ENCODE results near the gene EHBP1L1. TPM values are rescaled to one million over a fixed set of nuclear protein-coding genes. Genes with fewer than 3 reads are reported as not detected.

EHBP1L1 gene
- total and polyA plus RNA-seq, 2 of the 13 experiments (the other 11 are each of a cell fraction or from before 2014, with no cell fraction given): 8.3 to 10.6 TPM

DNA sequence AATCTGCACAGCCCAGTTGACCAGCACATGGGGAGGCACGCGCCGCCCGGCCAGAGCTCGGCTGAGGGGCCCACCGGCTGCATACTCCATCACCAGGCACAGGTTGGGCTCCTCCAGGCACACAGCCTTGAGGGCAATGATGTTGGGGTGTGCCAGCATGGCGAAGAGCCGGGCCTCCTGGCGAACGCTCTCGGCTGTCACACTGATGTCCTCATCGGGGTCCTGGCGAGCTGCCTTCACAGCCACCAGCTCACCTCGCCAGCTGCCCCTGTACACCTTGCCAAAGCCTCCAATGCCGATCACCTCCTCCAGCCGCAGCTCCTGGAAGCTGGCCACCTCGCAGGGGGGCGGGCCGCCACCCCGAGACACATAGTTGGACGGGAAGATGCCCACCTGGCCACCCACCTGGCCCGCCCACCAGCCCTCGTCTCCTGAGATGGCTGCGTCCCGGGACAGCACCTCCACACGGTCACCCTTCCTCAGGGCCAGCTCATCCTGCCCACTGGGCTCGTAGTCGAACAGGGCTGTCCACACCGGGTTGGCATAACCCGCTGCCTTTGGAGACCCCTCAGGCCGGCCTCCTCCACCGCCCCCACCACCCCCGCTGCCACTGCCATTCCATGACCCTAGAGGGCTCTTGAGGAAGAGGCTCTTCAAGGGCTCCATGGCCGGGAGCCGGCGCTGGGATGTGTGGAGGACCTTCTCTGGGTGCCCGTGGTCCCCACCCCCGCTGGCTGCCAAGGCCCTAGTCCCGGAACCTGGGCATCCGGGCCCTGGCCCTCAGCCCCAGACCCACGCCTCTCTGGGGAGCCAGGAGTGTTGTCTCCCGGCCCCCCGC lies 37.5 kb downstream of the EHBP1L1 start (continued):
- TF ChIP-seq, protein P1, sequence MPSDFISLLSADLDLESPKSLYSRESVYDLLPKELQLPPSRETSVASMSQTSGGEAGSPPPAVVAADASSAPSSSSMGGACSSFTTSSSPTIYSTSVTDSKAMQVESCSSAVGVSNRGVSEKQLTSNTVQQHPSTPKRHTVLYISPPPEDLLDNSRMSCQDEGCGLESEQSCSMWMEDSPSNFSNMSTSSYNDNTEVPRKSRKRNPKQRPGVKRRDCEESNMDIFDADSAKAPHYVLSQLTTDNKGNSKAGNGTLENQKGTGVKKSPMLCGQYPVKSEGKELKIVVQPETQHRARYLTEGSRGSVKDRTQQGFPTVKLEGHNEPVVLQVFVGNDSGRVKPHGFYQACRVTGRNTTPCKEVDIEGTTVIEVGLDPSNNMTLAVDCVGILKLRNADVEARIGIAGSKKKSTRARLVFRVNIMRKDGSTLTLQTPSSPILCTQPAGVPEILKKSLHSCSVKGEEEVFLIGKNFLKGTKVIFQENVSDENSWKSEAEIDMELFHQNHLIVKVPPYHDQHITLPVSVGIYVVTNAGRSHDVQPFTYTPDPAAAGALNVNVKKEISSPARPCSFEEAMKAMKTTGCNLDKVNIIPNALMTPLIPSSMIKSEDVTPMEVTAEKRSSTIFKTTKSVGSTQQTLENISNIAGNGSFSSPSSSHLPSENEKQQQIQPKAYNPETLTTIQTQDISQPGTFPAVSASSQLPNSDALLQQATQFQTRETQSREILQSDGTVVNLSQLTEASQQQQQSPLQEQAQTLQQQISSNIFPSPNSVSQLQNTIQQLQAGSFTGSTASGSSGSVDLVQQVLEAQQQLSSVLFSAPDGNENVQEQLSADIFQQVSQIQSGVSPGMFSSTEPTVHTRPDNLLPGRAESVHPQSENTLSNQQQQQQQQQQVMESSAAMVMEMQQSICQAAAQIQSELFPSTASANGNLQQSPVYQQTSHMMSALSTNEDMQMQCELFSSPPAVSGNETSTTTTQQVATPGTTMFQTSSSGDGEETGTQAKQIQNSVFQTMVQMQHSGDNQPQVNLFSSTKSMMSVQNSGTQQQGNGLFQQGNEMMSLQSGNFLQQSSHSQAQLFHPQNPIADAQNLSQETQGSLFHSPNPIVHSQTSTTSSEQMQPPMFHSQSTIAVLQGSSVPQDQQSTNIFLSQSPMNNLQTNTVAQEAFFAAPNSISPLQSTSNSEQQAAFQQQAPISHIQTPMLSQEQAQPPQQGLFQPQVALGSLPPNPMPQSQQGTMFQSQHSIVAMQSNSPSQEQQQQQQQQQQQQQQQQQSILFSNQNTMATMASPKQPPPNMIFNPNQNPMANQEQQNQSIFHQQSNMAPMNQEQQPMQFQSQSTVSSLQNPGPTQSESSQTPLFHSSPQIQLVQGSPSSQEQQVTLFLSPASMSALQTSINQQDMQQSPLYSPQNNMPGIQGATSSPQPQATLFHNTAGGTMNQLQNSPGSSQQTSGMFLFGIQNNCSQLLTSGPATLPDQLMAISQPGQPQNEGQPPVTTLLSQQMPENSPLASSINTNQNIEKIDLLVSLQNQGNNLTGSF (CRISPR knock-in tag; IDR thresholded peaks at IDR 0.05): no peak
- TF ChIP-seq EZH2 (conservative IDR thresholded peaks at IDR 0.05; ENCODE audit: low read depth, low read length) (no peak), ZFP36 (IDR thresholded peaks at IDR 0.05; ENCODE audit: borderline replicate concordance, low read depth, low read length, partially characterized antibody) (no peak), ZNF772 (CRISPR knock-in tag; IDR thresholded peaks at IDR 0.05) (no peak)
- TF ChIP-seq, protein P2, sequence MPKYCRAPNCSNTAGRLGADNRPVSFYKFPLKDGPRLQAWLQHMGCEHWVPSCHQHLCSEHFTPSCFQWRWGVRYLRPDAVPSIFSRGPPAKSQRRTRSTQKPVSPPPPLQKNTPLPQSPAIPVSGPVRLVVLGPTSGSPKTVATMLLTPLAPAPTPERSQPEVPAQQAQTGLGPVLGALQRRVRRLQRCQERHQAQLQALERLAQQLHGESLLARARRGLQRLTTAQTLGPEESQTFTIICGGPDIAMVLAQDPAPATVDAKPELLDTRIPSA (CRISPR knock-in tag; IDR thresholded peaks at IDR 0.05; ENCODE audit: borderline replicate concordance): 0 out of 2 replicates have a peak, but pooled peaks have one; percentile 37
- TF ChIP-seq, protein P3, sequence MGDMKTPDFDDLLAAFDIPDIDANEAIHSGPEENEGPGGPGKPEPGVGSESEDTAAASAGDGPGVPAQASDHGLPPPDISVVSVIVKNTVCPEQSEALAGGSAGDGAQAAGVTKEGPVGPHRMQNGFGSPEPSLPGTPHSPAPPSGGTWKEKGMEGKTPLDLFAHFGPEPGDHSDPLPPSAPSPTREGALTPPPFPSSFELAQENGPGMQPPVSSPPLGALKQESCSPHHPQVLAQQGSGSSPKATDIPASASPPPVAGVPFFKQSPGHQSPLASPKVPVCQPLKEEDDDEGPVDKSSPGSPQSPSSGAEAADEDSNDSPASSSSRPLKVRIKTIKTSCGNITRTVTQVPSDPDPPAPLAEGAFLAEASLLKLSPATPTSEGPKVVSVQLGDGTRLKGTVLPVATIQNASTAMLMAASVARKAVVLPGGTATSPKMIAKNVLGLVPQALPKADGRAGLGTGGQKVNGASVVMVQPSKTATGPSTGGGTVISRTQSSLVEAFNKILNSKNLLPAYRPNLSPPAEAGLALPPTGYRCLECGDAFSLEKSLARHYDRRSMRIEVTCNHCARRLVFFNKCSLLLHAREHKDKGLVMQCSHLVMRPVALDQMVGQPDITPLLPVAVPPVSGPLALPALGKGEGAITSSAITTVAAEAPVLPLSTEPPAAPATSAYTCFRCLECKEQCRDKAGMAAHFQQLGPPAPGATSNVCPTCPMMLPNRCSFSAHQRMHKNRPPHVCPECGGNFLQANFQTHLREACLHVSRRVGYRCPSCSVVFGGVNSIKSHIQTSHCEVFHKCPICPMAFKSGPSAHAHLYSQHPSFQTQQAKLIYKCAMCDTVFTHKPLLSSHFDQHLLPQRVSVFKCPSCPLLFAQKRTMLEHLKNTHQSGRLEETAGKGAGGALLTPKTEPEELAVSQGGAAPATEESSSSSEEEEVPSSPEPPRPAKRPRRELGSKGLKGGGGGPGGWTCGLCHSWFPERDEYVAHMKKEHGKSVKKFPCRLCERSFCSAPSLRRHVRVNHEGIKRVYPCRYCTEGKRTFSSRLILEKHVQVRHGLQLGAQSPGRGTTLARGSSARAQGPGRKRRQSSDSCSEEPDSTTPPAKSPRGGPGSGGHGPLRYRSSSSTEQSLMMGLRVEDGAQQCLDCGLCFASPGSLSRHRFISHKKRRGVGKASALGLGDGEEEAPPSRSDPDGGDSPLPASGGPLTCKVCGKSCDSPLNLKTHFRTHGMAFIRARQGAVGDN (CRISPR knock-in tag; IDR thresholded peaks at IDR 0.05): peak; percentile 6

Measured in HepG2 (cell line).